ENCODE results near the gene DECR2.
"Not testable (repeated sequence)": the region's sequence is repeated elsewhere in the genome, so short reads cannot be mapped to it uniquely, and the experiment has no call there.

Gene DECR2

DNA sequence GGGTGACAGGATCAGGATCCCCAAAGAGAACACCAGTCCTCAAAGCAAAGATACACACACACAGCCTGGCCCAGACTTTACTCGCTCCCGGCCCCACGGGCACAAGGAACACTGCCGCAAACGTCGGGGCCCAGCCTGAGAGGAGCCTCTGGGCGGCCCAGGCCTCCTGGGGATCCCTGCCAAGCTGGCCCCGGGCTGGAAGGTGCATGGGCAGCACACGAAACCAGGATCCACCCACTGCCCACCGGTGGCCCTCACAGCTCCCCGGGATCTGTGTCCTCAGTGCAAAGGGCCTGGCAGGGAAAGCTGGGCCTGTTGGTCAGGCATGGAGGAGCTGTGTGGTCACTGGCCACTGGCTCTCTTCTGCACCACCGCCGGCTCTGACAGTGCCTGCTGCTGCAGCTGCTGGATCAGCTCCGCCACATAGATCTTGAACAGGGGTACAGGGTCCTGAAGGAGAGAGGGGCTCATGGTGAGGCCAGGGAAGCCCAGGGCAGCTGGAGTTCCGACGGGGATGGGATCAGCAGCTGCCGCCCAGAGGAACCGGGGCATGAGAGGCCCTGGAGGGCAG is 34.3 kb upstream of the DECR2 start:
- DNase-seq = no peak

GRCh38 chr16:368388-369158 is 33.1 kb upstream of the DECR2 start:
- no peak for DNase-seq

DNA sequence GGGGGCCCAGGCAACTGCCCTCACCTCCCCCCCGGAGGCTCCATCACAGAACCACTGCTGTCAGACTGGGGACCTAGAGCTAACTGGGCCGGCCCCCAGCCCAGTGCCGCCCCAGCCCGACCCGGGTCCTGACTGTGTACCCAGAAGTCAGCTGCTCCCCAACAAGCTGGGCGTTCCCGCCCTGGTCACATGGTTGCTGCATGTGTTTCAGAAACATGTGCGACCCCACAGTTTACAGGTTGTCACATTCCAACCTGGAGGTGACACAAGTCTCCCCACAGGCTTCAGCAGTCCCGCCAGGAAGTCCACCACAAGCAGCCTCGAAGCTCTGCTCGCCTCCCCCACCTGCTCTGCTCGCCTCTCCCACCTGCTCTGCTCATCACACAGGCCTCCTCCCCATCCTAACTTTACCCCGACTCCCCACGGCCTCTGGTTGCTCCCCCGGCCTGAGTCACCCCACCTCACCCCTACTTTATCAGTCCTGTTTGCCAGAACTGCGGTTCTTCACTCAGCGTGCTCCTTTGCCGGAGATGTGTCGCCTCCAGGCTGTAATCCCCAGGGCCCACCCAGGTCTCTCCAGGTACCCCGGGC is 32.3 kb upstream of the DECR2 start:
- DNase-seq = no peak

DNA sequence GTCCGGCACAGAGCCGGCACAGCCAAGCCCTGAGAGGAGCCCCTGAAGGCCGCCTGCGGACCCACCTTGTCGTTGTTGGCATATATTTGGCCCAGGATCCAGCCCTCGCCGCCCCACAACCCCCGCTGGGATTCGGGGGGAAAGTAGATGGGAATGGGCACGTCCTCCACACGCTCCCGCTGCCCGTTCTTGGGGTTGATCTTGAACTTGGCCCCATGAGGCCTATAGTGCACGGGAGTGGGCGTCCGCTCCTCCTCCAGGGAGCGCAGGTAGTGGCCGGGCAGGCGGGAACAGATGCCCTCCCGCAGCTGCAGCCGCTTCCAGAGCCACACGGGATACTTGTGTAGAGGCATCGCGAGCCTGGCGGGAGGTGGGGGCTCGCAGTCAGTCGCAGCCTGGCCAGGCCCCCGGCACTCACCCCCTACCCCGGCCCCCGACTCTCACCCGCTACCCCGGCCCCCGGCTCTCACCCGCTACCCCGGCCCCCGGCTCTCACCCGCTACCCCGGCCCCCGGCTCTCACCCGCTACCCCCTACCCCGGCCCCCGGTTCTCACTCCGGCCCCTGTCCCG is 31.7 kb upstream of the DECR2 start:
- no peak for DNase-seq

- DNase-seq = peak; percentile 93
Measured at GRCh38 chr16:370443-370842, 31.2 kb upstream of the DECR2 start, which contains the start of gene MRPL28. Gene MRPL28 (minus strand): TSS chr16:370538. CDS start chr16:370218, 320 bp downstream.

DNA sequence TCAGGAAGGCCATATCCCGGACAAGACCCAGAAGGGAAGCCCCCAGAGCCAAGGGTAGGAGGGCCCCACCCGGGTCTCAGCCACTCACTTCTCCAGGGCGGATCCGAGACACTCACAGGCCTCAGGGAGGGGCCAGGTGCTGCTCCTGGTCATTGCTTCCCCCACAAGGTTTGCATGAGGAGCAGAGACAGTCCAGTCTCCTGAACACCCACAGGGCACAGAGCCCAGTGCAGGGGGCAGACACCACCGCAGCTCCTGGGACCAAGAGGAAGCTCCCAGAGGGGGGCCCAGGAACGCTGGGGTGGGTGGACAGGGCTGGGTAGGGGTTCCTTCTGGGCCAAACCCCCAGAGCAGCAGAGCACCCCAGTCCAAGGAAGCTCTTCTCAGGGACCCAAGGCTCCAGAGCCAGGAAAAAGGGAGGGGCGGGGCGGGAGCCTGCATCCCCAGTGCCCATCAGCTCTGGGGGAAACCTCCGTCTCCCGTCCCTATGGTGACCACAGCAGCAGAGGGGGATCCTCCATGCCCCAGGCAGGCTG is 30.6 kb upstream of the DECR2 start:
- no peak for DNase-seq

DNA sequence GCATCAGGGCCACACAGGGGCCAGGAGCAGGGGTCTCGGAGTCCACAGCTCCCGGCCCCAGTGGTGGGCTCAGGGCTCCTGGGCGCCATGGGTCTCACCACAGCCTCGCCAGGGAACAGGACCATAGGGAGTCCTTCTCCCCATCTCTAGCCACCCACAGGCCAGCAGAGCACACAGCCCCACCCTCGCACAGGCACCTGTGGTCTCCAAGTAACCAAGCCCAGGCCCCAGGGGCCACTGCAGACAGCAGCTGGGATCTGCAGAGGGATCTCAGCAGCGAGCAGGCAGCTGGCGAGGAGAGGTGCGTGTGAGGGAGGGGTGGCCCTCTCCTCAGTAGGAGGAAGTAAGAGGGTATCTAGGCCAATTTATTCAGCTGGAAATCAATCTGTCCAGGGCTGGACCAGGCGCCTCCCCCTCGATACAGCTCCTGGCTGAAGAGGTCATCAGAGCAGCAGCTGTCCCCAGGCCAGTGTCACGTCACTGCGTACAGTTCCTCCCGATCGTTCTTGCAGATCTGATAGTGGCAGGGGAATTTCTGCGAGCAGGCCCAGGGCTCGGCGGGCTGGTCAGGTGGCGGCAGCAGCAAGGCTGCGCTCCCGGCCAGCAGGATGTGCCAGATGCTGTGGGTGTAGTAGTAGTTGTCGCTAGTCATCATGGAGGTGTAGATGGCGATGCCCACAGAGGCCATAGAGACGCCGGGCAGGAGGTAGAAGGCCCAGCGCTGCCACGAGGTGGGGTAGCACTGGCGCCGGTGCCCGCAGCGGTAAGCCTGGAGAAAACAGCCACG is 30.0 kb upstream of the DECR2 start:
- DNase-seq = no peak

GRCh38 chr16:372302-372983 is 29.2 kb upstream of the DECR2 start:
- DNase-seq = no peak

GRCh38 chr16:373020-373598 is 28.6 kb upstream of the DECR2 start:
- DNase-seq = no peak

GRCh38 chr16:373848-374615 is 27.7 kb upstream of the DECR2 start:
- no peak for DNase-seq

DNA sequence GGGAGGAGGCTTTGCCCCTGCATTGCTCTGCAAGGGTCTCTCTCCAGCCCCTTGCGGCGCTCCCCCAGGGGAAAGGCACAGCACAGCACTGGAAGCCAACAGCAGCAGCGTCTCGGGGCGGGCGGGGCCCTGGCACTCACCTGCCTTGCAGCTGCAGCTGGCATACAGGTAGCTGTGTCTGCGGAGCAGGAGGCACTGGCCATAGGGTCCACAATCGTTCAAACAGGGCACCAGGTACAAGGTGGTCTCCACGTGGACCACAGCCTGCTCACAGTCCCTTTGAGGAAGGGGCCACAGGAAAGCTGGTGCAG is 27.1 kb upstream of the DECR2 start:
- DNase-seq = no peak

DNA sequence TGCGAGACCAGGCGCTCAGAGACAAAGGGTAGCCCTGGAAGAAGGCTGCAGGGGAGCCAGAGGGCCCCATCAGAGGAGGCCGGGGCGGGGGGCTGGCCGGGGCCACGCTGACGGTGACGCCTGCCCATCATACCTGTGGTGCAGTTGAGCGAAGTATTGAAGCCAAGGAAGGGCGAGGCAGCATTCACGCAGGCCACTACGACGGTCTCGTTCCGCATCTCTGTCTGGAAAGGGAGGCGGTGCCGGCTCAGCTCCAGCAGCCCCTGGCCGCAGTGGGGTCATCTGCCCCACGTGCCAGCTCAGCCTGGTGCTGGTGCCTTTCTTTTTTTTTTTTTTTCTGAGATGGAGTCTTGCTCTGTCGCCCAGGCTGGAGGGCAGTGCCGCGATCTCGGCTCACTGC is 26.5 kb upstream of the DECR2 start:
- DNase-seq = no peak

GRCh38 chr16:375927-376816 is 25.5 kb upstream of the DECR2 start:
- no peak for DNase-seq

- DNase-seq = no peak
Measured at GRCh38 chr16:376817-377418, 24.8 kb upstream of the DECR2 start.

DNA sequence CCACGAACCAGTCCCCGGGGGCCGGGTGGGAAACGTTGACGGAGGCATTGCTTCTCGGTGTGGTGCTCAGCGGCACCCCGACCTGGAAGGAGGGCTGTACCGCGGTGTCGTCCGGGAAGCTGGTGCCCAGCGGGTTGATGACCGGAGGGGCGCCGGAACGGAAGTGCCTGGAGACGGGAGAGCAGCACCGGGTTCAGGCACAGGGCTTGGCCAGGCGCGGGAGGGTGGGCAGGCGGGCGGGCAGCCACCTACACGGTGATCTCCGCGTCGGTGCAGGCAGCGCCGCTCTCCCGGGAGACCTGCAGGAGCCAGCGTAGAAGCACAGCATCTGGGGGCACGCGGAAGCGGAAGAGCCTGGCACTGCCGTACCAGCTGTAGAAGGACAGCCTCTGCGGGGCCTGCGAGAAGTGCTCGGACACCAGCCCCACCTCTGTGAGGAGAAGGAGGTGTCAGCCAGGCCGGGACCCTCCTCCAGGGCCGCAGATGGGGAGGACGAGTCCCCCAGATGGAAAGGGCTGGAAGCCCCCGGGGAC is 24.2 kb upstream of the DECR2 start:
- DNase-seq = no peak

- not testable (repeated sequence) for DNase-seq
Measured at GRCh38 chr16:378113-378820, 23.4 kb upstream of the DECR2 start.

DNA sequence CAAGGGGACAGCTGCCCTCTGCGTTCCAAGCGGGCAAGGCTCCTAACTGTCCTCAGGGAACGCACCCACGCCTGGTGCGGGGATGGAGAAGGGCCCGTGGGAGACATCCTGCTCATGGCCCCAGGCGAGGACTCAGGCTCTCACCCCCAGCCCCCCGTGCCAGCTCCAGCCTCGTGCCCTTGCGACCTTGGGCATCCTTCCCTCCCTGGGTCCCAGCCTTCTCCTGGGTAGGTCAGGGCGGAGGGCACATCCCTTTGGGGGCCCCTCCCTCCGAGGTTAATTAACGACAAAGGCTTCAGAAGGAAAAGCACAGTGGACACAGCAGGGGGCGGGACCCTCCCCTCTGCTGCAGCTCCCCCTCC is 22.9 kb upstream of the DECR2 start:
- no peak for DNase-seq

DNA sequence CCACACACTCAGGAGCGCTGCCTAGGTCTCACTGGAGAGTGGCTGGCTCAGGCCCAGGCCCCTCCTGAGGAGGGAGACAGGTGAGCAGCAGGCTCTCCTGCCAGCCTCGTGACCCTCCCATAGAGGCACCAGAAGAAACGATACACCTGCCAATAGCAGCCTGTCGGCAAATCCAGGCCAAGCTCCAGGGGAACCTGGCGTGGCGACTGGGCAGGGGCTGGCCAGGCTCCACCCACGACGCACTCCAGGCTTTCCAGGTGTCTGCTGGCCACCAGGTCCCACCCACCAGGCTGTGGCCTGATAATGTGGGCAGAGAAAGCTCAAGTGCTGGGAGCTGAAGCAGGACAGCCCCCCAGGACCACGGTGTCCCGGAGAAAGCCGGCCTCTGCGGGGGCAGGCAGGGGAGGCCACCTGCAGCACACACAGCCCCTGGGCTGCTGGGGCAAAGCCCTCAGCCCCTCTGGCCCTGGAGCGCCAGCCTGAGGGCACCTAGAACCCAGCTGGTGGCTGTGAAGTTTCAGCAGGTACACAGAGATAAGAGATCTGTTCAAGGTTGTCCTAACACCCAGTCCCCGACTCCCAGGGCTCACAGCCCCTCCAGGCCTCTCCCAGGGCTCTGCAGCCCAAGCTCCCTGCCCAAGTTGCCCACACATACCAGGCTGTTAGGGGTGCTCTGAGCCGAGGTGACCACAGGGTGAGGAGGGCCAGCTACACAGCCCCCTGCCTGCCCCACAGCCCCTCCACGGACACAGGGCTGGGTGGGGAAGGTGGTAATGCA is 22.3 kb upstream of the DECR2 start:
- no peak for DNase-seq

Measured in CD4-positive, alpha-beta T cell treated with Interleukin-4 for 4 hours (primary cell).